NCI-H1092 (cell line): ENCODE measurements around the gene STIL.

ENCODE experiments used
- DNase-seq: peaks from one replicate; lab custom pipeline; 2025; lab: John Stamatoyannopoulos, UW

Gene STIL

DNA sequence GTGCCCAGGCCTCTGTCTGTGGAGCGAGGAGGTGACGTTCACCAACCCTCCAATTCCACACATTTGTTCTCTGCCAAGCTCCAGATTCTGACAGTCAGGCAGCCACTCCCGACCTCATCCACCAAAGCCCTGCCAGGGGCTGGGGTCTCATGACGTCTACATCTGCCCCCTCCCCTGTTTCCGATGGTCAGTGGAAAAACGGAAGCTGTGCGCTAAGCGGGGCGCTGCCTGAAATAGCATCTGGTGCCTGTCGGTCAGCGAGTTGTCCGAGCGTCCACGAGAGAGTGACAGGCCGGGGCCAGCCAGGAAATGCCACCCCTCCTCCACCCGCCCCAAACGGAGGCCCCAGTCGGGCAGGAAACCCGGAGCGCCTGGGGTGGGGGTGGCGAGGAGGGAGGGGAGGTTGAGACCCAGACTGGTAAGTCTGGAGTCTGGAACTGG, 78.7 kb downstream of the STIL start:
- DNase-seq: no peak

GRCh38 chr1:47233186-47233585, 80.8 kb downstream of the STIL start:
- no peak for DNase-seq

GRCh38 chr1:47232187-47232874, 81.6 kb downstream of the STIL start, which contains the start of gene TAL1:
Gene TAL1, minus strand, starts transcription at chr1:47232225. Its CDS starts 6,337 bp downstream, at chr1:47225888.
- DNase-seq: no peak

DNA sequence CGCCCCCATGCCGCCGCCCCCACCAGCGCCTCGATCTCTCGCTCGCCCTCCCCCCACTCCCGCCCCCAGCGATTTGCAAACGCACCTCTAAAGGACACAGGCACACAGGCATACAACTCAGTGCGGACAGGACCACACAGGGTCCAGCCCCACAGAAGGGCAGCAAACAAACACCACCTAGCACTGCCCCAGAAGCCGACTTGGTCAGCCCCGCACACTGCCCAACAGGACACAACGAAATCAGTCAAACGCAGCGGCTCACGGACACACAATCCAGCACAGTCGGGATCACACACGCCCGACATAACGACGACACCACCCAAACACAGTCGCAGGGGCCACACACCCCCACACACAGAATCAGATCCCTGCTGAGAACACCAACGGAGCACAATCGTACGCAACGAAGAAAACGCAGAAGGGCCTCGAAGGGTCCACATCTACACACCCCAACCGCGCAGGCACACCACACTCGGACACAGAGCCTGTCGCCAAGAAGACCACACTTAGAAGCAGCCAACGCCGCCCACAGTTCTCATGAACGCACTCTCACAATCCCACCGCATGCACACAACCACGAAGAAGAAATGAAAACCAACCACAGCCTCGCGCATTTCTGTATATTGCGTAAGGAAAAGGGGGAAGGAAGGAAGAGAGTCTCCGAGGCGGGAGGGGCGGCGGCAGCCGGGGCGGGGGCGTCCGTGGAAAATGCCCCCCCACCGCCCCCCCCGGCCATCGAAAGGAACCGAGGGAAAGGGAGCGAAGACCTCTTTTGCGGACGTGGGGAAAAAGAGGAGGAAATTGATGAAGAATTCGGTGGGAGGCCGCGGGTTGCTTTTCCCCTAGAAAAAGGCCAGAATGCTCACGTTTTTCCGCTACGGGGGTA, 82.4 kb downstream of the STIL start:
- DNase-seq: no peak

DNA sequence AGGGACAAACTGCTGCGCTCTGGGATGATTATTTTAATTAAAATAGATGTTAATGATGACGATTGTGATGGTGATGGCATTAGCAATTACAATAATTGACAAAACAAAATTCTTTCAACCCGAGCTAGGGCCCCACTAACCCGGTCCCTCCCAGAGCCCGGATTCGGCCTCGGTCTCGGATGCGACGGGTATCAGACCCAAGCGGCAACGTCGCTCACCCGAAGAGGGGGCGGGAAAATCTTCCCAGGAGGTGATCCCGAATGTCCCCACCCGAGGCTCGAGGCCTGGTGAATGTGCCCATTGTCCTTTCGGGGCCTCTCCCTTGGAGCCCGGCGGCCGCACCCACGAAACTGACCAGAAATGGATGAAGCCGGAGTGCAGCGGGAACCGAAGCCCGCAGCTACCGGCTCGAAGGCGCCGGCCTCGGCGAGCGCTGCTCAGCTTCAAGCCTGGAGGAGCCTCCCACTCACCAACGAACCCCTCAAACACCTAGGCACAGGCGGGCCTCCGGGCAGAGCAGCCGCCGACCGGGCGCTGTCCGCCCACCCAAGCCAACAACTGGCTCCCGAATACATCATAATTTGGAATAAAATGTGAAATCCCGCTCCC, 83.2 kb downstream of the STIL start:
- DNase-seq: no peak

GRCh38 chr1:47229886-47230691, 83.9 kb downstream of the STIL start:
- no peak for DNase-seq

- DNase-seq: no peak
These were observed 84.7 kb downstream of the STIL start for GRCh38 chr1:47229031-47229885.

DNA sequence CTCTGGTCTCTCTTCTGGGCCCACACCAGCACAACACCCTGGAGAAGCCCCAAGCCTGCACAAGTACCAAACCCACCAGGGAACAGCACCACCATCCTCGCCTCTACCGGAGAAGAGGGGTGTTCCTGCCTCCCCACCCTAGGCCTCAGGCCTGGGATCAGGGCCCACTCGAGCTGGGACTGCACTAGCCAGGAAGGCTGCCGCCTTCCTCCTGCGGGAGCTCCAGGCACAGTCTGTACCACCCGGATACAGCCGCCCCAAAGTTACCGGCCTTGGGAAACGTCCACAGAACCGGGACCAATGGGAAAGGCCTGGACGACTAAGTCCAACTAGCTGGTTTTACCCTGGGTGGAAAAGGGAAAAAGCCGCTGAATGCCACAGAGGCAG, 85.3 kb downstream of the STIL start:
- DNase-seq: no peak

- DNase-seq: no peak
These were observed 86.4 kb downstream of the STIL start for GRCh38 chr1:47227341-47228232.

- no peak for DNase-seq
These were observed 87.1 kb downstream of the STIL start for GRCh38 chr1:47226839-47227215.

DNA sequence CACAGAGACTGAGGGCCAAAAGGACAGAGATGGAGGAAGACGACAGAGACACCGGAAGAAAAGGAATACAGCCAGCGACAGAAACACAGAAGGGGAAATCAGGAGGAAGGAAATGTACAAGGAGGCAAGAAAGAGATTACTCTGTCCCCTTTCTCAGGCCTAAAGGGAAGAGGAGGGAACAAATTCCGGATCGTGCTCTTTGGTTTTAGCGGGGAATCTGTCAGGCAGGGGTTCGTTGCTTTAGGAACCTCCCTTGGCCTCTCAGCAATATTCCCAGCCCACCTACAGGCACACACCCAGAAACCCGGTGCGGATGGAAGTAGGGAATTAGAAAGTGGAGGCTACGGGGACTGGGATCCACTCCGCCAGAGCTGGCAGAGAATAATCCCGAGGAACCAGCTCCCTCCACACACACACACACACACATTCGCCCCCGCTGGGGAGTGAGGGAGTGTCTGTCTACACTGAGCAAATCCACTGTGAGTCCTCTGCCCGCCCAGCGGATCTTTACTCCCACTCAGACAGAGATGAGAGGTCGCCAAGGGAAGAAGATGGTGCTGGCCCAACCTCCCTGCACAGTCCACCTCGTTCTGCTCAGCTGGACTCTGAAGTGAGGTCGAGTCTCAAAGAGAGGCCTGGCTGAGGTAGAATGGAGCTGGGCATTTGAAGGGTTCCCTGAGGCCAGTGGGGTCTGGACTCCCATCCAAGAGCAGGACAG, 87.7 kb downstream of the STIL start:
- DNase-seq: no peak

DNA sequence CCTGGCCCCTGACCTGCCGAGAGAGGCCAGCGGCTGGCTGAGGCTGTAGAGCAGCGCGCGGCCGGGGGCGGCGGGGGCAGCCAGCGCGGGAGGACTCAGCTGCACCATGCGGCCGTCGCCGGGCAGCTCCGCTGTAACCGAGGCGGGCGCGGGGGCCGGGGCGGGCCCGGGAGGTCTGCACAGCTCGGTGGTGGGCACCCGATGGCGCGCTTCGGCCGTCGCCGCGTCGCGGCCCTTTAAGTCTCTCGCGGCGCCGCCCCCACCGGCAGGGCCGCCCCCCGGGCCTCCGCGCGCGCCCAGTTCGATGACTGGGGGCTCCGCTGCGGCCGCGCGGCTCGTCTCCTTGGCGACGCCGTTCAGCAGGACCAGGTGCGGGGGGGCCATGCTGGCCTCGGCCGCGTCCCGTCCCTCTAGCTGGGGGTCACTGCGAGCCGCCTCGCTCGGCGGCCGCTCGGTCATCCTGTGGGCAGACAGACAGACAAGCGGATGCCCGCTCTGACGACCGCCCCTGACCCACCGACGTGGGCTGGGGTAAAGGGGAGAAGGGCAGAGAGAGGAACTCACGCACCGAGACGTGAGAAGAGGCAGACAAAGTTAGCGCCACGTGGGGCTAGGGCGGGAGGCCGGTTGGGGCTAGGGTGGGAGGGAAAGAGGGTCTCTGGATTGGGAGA, 88.4 kb downstream of the STIL start:
- DNase-seq: no peak

DNA sequence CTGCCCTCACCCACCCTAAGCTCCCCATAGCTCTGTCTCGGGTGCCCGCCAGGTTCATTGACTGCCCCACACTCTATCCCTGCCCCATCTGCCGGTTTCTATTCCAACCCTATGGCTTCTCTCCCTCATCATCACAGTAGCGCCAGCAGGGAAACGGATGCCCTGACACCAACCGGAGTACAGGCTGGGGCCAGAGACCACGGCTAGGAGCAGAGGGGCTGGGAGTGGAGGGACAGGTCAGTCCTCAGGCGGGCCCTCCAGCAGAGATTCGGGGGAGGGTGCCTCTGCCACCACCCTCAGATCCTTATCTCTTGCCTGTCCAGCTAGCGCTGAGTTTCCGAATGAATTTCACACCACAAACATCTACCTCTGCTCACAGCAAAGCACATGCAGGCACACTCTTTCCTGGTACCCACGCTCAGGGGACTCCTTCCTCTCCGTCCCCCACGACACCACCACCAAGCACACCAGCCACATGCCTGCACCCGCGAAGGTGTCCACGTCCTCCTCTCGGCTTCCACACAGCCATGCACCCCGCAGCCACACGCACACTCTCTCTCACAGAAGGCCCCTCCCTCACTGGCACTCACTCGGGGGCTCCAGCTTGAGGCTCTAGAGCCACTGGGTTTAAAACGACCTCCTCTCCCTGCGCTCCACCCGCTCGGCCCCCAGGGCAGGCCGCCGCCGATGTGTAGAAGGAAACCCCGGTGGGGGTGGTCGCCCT, 89.1 kb downstream of the STIL start:
- DNase-seq: no peak

- DNase-seq: no peak
These were observed 89.8 kb downstream of the STIL start for GRCh38 chr1:47223921-47224675.

DNA sequence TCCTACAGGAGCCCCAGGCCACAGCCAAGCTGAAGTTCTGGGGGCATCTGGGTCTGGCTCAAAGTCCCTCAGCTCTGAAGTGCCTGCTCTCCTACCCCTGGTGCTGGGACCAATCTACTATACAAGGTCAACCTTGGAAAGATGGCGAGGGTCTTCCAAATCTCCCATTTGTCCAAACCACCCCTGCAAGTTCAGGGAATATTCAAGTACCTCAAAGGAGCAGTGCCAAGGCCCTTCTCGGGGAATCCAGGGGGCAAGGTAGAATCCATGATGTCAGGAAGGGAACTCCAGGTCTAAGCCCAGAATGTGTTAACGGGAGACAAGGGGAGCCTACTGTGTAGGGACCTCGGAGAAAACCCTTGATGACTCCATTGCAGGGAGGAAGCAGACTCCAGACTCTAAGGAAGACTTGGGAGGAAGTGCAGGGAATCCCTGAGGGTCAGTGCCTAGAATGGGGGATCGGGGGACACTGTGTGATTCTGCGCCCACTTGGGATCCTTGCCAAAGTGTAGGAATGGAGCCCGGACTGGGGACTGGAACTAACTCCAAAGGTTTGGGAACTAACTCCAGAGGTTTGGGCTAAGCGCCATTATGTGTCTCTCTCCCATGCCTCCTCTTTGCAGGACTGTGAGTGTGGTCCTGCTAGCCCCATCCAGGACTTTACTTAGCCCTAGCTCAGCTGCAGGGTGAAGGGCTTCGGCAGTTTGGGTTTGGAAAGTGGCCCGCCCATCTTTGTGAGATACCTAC, 90.6 kb downstream of the STIL start:
- no peak for DNase-seq

GRCh38 chr1:47222476-47222875, 91.5 kb downstream of the STIL start:
- DNase-seq: no peak
